AG10803 (cell line): ENCODE data around the gene MYL5.

Source experiments
- DNase-seq: peaks from one replicate; pipeline ENCODE4 v3.0.0; 2010; ENCODE audit warnings: low read depth
- H3K4me3 ChIP-seq: 2 replicates; pipeline ENCODE4 v1.5.1; 2011; ENCODE audit warnings: mild to moderate bottlenecking, low read length, control low read depth
- TF ChIP-seq, protein P1 (sequence below): conservative IDR thresholded peaks from 2 replicates; pipeline ENCODE4 v1.5.1; 2011; ENCODE audit warnings: mild to moderate bottlenecking, low read length, control low read depth, inconsistent platforms

The MYL5 gene

DNA sequence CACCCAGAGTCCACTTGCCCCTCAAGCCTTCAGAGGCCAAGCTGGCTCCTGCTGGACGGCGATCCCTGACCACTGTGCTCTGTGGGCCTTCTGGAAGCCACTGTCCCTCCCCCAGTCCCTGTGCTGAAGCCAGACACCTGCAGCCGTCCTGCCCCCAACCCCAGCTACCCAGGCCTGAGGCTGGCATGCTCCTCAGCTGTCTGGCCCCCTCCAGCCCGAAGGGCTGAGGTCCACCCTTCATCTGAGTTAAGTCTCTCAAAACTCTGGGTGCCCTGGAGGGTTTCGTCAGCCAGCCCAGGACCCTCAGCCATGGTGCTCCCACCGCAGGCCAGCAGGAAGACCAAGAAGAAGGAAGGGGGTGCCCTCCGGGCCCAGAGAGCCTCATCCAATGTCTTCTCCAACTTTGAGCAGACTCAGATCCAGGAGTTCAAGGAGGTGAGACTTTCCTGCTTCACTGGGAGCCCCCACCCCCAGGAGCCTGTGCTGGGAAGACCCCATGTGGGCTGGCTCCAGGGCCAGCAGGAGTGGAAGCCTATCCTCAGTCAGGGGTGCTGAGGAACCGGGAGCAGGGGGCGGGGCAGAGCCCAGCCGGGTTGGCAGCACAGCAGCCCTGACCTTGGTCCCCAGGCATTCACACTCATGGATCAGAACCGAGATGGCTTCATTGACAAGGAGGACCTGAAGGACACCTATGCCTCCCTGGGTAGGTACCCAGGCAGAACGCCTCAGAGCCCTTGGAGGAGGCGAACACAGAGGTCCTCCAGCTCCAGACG is 4.2 kb downstream of the MYL5 start:
- DNase-seq = no peak
- no peak overlapping the region for H3K4me3 ChIP-seq
- TF ChIP-seq, protein P1, sequence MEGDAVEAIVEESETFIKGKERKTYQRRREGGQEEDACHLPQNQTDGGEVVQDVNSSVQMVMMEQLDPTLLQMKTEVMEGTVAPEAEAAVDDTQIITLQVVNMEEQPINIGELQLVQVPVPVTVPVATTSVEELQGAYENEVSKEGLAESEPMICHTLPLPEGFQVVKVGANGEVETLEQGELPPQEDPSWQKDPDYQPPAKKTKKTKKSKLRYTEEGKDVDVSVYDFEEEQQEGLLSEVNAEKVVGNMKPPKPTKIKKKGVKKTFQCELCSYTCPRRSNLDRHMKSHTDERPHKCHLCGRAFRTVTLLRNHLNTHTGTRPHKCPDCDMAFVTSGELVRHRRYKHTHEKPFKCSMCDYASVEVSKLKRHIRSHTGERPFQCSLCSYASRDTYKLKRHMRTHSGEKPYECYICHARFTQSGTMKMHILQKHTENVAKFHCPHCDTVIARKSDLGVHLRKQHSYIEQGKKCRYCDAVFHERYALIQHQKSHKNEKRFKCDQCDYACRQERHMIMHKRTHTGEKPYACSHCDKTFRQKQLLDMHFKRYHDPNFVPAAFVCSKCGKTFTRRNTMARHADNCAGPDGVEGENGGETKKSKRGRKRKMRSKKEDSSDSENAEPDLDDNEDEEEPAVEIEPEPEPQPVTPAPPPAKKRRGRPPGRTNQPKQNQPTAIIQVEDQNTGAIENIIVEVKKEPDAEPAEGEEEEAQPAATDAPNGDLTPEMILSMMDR = no peak

DNA sequence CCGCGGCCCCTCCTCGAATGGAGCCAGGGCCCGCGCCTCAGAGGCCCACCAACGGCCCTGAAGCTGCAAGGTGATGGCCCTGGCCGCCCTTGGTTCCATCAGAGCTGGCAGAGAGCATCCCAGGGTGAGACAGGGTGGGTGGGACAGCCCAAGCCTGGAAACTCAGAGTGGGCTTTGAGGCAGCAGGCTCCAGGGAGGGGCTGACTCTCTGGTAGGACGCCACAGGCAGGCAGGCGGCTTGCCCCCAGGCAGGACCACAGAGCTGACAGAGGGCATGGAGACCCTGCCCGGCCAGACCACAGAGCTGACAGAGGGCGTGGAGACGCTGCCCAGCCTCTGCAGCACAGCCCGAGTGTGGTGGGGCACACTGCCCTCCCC is 4.8 kb downstream of the MYL5 start:
- DNase-seq = no peak
- no peak overlapping the region for H3K4me3 ChIP-seq
- TF ChIP-seq, protein P1 = no peak

DNA sequence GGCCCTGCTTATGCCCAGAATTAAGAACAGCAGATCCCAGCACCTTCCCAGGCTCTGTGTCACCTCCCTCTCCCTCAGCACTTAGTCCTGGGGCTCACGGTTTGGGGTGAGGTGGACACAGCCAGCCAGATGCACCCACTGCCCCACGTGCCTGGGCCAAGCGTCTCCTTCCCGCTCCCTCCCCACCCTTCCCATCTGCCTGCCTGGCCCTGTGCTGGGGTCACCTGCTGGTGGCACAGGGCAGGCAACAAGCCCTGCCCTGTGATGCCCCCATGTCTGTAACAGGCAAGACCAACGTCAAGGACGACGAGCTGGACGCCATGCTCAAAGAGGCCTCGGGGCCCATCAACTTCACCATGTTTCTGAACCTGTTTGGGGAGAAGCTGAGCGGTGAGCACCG is 5.3 kb downstream of the MYL5 start:
- TF ChIP-seq, protein P1 = no peak
- DNase-seq = no peak
- H3K4me3 ChIP-seq = no peak overlapping the region

DNA sequence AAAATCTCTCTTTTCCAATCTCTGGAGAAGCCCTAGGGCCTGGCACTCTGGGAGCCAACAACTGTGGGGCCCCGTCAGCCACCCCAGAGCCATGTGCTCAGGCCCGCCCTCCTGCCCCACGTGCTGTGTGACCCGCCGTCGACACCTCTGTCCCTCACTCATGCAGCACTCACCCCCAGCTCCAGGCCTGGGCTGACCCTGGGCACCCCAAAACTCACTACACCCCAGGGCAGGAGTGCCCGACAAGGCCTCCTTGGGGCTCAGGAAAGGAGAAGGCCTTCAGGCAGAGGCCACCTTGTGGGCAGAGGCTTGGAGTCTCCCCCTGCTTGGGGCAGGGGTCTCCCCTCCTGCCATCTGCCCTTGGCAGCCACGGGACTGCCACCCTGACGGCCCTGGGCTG is 5.7 kb downstream of the MYL5 start:
- H3K4me3 ChIP-seq = no peak overlapping the region
- DNase-seq = no peak
- TF ChIP-seq, protein P1 = no peak

DNA sequence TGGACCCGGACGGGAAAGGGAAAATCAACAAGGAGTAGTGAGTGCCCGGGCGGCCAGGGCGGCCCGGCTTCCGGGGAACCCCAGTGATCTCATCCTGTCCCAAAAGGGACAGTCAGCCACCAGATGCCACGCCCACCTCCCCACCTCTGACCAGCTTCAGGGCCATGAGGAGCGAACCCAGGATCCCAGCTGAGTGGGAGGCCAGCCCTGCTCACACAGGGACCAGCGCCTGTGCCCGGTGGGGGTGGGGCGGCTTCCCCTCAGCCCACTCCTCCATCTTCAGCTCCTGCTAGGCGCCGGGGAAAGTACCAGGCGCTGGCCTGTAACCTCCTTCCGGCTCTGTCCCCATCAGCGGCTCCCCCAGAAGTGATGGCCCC is 6.2 kb downstream of the MYL5 start:
- TF ChIP-seq, protein P1 = no peak
- DNase-seq = no peak
- H3K4me3 ChIP-seq = peak overlapping the region; percentile 54

DNA sequence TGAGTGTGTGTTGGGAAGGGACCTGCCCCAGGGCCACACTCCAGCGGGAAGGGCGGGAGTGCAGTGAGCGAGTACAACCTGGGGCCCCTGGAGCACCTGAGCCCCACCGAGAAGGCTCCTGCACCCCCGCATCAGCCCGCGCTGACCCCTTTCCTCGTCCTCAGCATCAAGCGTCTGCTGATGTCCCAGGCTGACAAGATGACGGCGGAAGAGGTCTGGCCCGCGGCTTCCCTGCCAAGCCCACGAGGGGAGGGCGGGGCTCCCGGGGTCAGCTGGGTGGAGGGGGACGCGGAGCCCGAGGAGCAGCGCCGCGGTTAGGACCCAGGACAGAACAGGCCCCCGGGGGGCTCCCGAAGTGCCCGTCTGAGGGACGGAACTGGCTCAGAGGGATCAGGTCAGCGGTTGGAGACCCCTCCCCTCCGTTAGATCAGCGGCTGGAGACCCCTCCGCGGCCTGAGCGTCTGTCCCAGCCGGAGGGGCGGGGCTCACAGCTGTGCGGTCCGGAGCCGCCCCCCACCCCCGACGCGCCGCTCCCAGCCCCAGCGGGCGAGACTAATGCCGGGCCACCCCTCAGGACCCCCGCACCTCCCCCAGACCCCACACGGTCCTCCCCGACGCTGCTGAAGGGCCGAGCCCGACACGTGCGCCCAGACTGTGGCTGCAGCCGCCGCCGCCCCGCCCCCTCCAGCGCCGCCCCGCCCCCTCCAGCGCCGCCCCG is 6.7 kb downstream of the MYL5 start:
- H3K4me3 ChIP-seq = peak overlapping the region; percentile 54
- TF ChIP-seq, protein P1 = no peak
- peak; percentile 34 for DNase-seq
